Measurements from ENCODE around the gene SH3PXD2A.

The SH3PXD2A gene, protein sequence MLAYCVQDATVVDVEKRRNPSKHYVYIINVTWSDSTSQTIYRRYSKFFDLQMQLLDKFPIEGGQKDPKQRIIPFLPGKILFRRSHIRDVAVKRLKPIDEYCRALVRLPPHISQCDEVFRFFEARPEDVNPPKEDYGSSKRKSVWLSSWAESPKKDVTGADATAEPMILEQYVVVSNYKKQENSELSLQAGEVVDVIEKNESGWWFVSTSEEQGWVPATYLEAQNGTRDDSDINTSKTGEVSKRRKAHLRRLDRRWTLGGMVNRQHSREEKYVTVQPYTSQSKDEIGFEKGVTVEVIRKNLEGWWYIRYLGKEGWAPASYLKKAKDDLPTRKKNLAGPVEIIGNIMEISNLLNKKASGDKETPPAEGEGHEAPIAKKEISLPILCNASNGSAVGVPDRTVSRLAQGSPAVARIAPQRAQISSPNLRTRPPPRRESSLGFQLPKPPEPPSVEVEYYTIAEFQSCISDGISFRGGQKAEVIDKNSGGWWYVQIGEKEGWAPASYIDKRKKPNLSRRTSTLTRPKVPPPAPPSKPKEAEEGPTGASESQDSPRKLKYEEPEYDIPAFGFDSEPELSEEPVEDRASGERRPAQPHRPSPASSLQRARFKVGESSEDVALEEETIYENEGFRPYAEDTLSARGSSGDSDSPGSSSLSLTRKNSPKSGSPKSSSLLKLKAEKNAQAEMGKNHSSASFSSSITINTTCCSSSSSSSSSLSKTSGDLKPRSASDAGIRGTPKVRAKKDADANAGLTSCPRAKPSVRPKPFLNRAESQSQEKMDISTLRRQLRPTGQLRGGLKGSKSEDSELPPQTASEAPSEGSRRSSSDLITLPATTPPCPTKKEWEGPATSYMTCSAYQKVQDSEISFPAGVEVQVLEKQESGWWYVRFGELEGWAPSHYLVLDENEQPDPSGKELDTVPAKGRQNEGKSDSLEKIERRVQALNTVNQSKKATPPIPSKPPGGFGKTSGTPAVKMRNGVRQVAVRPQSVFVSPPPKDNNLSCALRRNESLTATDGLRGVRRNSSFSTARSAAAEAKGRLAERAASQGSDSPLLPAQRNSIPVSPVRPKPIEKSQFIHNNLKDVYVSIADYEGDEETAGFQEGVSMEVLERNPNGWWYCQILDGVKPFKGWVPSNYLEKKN

DNA sequence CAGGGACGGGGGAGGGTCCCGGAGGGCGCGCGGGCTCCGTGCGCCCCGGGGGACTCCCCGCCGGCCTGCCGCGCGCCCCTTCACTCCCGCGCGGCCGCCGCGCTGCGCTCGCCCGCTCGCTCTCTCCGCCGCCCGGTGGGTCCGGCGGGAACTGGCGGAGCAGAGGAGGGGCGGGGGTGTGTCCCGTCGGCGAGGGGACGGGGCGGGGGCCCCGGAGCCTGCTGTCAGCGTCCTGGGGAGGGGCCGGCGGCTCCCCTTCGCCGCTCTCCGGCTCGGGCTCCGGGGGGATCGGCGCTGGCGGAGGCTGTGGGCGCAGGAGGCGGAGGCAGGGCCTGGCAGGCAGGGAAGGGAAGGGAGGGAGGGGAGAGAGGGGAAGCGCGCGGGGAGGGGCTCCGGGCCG, at the start of gene SH3PXD2A:
Gene SH3PXD2A (minus strand): TSS at position 153 of the 400 bp plus-strand sequence. CDS start 310 bp downstream, outside the sequence.
- TF ChIP-seq, protein P1, sequence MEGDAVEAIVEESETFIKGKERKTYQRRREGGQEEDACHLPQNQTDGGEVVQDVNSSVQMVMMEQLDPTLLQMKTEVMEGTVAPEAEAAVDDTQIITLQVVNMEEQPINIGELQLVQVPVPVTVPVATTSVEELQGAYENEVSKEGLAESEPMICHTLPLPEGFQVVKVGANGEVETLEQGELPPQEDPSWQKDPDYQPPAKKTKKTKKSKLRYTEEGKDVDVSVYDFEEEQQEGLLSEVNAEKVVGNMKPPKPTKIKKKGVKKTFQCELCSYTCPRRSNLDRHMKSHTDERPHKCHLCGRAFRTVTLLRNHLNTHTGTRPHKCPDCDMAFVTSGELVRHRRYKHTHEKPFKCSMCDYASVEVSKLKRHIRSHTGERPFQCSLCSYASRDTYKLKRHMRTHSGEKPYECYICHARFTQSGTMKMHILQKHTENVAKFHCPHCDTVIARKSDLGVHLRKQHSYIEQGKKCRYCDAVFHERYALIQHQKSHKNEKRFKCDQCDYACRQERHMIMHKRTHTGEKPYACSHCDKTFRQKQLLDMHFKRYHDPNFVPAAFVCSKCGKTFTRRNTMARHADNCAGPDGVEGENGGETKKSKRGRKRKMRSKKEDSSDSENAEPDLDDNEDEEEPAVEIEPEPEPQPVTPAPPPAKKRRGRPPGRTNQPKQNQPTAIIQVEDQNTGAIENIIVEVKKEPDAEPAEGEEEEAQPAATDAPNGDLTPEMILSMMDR (IDR thresholded peaks at IDR 0.05; ENCODE audit: low read depth, low read length), result no peak
- peak within 1 kb of the TSS; percentile 79 for H3K4me3 ChIP-seq (ENCODE audit: low read depth, low read length)

DNA sequence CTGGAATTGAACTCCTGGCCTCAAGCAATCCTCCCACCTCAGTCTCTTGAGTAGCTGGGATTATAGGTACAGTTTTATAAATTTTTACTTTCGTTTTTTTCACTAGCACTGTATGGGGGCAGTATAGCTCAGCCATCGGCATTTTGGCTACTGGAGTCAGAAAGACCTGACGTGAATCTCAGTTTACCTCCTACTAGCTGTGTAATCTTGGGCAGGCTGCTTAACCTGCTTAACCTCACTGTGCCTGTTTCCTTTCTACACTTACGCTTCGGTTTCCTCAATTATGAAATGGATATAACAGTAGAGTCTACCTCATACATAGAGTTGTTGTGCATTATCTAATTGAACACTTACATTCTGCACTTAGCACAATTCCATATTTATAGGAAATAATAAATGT, 45.9 kb upstream of the SH3PXD2A start:
- TF ChIP-seq, protein P1 (IDR thresholded peaks at IDR 0.05; ENCODE audit: low read depth, low read length), result no peak
- H3K4me3 ChIP-seq (ENCODE audit: low read depth, low read length), result no peak overlapping the region

DNA sequence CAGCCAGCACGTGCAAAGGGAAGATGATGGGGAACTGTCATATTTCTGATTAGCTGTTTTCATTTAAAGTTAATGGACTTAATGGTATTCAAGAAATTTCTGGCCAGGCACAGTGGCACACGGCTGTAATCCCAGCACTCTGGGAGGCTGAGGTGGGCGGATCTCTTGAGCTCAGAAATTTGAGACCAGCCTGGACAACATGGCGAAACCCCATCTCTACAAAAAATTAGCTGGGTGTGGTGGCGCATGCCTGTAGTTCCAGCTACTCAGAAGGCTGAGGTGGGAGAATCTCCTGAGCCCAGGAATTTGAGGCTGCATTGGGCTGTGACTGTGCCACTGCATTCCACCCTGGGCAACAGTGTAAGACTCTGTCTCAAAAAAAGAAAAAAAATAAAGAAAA, 43.9 kb upstream of the SH3PXD2A start:
- TF ChIP-seq, protein P1 (IDR thresholded peaks at IDR 0.05; ENCODE audit: low read depth, low read length), result no peak
- no peak overlapping the region for H3K4me3 ChIP-seq (ENCODE audit: low read depth, low read length)

DNA sequence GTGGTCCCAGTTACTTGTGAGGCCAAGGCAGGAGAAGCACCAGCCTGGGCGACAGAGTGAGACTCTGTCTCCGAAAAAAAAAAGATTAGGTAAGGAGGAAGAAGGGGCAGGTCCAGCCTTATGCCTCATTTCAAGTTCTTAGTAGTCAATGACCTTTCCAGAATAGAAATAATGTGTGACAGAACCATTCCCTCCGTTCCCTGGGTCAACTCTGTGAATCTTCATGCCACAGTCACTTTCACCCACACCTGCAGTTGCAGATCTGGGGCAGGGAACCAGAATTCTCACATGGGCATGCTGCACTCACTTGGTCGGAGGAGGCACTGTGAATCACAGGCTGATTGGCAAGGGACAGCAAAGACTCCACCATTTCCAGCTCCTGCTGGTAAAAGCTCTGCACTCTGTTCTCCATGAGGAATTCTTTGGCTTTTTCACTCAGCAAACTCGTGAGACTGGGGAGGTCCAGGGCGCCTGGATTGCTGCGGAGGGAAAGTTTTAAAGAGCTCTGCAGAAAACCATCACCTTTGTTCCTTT, 41.9 kb upstream of the SH3PXD2A start:
- no peak overlapping the region for H3K4me3 ChIP-seq (ENCODE audit: low read depth, low read length)
- TF ChIP-seq, protein P1 (IDR thresholded peaks at IDR 0.05; ENCODE audit: low read depth, low read length), result no peak

DNA sequence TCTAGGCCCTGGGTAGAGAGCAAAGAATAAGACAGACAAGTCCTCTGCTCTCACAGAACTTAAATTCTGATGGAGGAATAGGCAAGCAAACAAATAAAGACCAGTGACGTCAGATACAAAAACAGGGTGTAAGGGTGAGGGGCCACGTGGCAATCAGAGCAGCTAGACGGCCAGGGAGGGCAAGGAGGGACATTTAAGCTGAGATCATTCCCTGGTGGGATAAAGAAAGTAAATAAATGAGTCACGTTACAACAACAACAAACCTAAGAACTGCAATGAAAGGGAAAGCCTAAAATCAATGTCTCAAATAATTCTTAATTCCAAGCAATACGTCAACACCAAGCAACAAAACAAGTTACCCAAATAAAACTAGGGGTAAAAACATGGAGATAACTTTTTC, 40.8 kb upstream of the SH3PXD2A start:
- TF ChIP-seq, protein P1 (IDR thresholded peaks at IDR 0.05; ENCODE audit: low read depth, low read length), result no peak
- H3K4me3 ChIP-seq (ENCODE audit: low read depth, low read length), result no peak overlapping the region

DNA sequence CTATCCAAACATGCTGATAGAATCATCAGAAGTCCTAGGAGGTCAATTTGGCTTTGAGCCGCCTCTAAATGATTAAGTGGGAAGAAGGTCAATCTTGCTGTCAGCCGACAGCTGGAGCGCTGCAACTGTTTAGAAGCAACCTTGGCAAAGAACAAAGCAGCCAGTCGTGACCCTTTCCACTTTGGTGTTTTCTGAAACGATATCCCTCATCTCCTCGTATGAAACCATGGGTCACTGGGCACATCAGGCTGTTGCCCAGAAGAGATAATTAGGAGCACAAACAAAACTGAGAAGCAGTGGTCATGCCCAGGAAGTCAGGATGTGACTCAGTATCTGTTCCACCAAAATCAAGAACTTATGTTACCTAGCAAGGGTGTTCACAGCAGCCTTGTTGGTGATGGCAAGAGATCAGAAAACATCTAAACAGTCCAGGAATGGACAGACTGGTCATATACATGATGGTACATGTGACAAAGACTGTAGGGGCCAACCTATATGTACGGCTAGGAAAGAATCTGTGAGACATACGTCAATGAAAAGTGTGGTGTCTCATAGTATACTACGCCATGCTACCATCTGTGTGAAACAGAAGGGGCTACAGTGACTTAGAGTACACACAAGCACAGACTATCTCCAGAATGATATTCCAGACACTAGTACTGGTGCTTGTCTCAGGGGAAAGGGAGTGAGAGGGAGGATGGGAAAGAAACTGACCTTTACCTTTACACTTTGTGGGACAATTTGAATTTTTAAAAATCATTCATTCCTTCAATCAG, 40.2 kb upstream of the SH3PXD2A start:
- TF ChIP-seq, protein P1 (IDR thresholded peaks at IDR 0.05; ENCODE audit: low read depth, low read length), result no peak
- H3K4me3 ChIP-seq (ENCODE audit: low read depth, low read length), result no peak overlapping the region
